Measurements from ENCODE around the gene RFPL1.

The RFPL1 gene

GRCh38 chr22:29435236-29436136 lies 2.9 kb upstream of the RFPL1 start:
- Histone ChIP-seq H3K4me3 (replicated peaks; ENCODE audit: low read depth, low read length) (no peak overlapping the region), H3K27me3 (replicated peaks; ENCODE audit: control insufficient read depth, insufficient read depth, low read length) (no peaks in the 10 kb centered on the region; the same call in 1 of the 2 replicates), H3K36me3 (ENCODE audit: control insufficient read depth, insufficient read depth, low read length) (no peaks in the 10 kb centered on the region)
- no peak for DNase-seq (ENCODE audit: extremely low read depth, insufficient read length)
- no peak for TF ChIP-seq CTCF (IDR thresholded peaks at IDR 0.05; ENCODE audit: insufficient read depth, low read length, poor library complexity, severe bottlenecking)

GRCh38 chr22:29442976-29443375 lies 4.6 kb downstream of the RFPL1 start:
- DNase-seq (ENCODE audit: extremely low read depth, insufficient read length), result no peak
- H3K36me3 ChIP-seq (ENCODE audit: control insufficient read depth, insufficient read depth, low read length), result no peaks in the 10 kb centered on the region

GRCh38 chr22:29443452-29443851 lies 5.1 kb downstream of the RFPL1 start:
- Histone ChIP-seq H3K27me3 (replicated peaks; ENCODE audit: control insufficient read depth, insufficient read depth, low read length) (no peaks in the 10 kb centered on the region), H3K36me3 (ENCODE audit: control insufficient read depth, insufficient read depth, low read length) (no peaks in the 10 kb centered on the region), H3K4me3 (replicated peaks; ENCODE audit: low read depth, low read length) (no peak overlapping the region)
- DNase-seq (ENCODE audit: extremely low read depth, insufficient read length), result no peak
- TF ChIP-seq CTCF (IDR thresholded peaks at IDR 0.05; ENCODE audit: insufficient read depth, low read length, poor library complexity, severe bottlenecking), result no peak

More at GRCh38 chr22:29442976-29443375, 4.6 kb downstream of the RFPL1 start:
- Histone ChIP-seq H3K4me3 (replicated peaks; ENCODE audit: low read depth, low read length) (no peak overlapping the region), H3K27me3 (replicated peaks; ENCODE audit: control insufficient read depth, insufficient read depth, low read length) (no peaks in the 10 kb centered on the region)
- no peak for TF ChIP-seq CTCF (IDR thresholded peaks at IDR 0.05; ENCODE audit: insufficient read depth, low read length, poor library complexity, severe bottlenecking)

- no peak for DNase-seq (ENCODE audit: extremely low read depth, insufficient read length)
- Histone ChIP-seq H3K4me3 (replicated peaks; ENCODE audit: low read depth, low read length) (no peak overlapping the region), H3K36me3 (ENCODE audit: control insufficient read depth, insufficient read depth, low read length) (no peaks in the 10 kb centered on the region), H3K27me3 (replicated peaks; ENCODE audit: control insufficient read depth, insufficient read depth, low read length) (no peaks in the 10 kb centered on the region)
- no peak for TF ChIP-seq CTCF (IDR thresholded peaks at IDR 0.05; ENCODE audit: insufficient read depth, low read length, poor library complexity, severe bottlenecking)
Measured at GRCh38 chr22:29443861-29444792, 5.7 kb downstream of the RFPL1 start.

GRCh38 chr22:29445508-29445907 lies 7.1 kb downstream of the RFPL1 start:
- DNase-seq (ENCODE audit: extremely low read depth, insufficient read length), result no peak
- H3K36me3 ChIP-seq (ENCODE audit: control insufficient read depth, insufficient read depth, low read length), result no peaks in the 10 kb centered on the region
- H3K27me3 ChIP-seq (replicated peaks; ENCODE audit: control insufficient read depth, insufficient read depth, low read length), result no peaks in the 10 kb centered on the region
- H3K4me3 ChIP-seq (replicated peaks; ENCODE audit: low read depth, low read length), result no peak overlapping the region
- TF ChIP-seq CTCF (IDR thresholded peaks at IDR 0.05; ENCODE audit: insufficient read depth, low read length, poor library complexity, severe bottlenecking), result no peak
